ENCODE results near the gene CDH9. TPM values are rescaled to one million over a fixed set of nuclear protein-coding genes. Genes with fewer than 3 reads are reported as not detected.

Gene CDH9
- total RNA-seq, 1 experiment from 2014 or later: not detected

DNA sequence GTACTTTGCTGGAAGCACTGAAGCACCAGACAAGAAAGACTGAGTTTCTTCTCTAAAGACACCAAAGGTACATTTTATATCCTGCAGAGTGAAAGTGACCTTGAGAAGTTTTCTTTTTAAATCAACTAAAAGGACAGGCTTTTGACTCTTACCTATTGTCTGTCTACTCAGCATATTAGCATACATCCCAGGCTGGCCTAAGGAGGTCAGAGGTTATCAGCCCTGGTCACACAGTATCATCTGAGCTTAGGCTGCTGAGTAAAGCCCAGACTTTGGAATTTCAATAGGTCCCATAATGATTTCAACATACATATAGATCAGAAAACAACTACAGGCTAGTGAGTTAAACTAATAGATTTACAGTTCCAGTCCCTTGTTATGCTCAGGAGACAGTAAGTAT is 10.1 kb upstream of the CDH9 start:
- BruUV-seq (replicated peaks): no TSS peak
- Histone ChIP-seq H3K9me2 (ENCODE audit: insufficient read depth) (no peaks in the 10 kb centered on the region; the same call in 1 of the 2 replicates), H3F3A (ENCODE audit: insufficient read depth, low read depth) (no peaks in the 10 kb centered on the region), H3K4me3 (no peak overlapping the region), H3K4me1 (replicated peaks; ENCODE audit: insufficient read depth) (no peaks in the 10 kb centered on the region), H3K79me2 (ENCODE audit: low read depth) (no peaks in the 10 kb centered on the region), H2AFZ (no peak overlapping the region), H3K4me2 (no peak overlapping the region), H3K27me3 (ENCODE audit: insufficient read depth, low read depth) (no peaks in the 10 kb centered on the region), H3K9me3 (ENCODE audit: insufficient read depth, low read depth) (no peaks in the 10 kb centered on the region), H4K20me1 (ENCODE audit: insufficient read depth) (no peaks in the 10 kb centered on the region), H3K27ac (no peak overlapping the region), H3K36me3 (ENCODE audit: low read depth) (no peaks in the 10 kb centered on the region)
- no peak for DNase-seq
- no peak for TF ChIP-seq EZH2 (IDR thresholded peaks at IDR 0.05; ENCODE audit: low read depth)
- TF ChIP-seq, protein P1, sequence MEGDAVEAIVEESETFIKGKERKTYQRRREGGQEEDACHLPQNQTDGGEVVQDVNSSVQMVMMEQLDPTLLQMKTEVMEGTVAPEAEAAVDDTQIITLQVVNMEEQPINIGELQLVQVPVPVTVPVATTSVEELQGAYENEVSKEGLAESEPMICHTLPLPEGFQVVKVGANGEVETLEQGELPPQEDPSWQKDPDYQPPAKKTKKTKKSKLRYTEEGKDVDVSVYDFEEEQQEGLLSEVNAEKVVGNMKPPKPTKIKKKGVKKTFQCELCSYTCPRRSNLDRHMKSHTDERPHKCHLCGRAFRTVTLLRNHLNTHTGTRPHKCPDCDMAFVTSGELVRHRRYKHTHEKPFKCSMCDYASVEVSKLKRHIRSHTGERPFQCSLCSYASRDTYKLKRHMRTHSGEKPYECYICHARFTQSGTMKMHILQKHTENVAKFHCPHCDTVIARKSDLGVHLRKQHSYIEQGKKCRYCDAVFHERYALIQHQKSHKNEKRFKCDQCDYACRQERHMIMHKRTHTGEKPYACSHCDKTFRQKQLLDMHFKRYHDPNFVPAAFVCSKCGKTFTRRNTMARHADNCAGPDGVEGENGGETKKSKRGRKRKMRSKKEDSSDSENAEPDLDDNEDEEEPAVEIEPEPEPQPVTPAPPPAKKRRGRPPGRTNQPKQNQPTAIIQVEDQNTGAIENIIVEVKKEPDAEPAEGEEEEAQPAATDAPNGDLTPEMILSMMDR (conservative IDR thresholded peaks at IDR 0.05): no peak
- POLR2A ChIA-PET (ENCODE audit: unreplicated experiment): no interaction called here
- CTCF ChIA-PET: interaction anchor here (0.6 kb wide), 1 partner anchor 1890 kb away, joined by 6 read pairs; no protein-coding TSS in a partner anchor
- intact Hi-C loops (cut with micrococcal nuclease; ENCODE audit: unreplicated experiment): no loop called here

DNA sequence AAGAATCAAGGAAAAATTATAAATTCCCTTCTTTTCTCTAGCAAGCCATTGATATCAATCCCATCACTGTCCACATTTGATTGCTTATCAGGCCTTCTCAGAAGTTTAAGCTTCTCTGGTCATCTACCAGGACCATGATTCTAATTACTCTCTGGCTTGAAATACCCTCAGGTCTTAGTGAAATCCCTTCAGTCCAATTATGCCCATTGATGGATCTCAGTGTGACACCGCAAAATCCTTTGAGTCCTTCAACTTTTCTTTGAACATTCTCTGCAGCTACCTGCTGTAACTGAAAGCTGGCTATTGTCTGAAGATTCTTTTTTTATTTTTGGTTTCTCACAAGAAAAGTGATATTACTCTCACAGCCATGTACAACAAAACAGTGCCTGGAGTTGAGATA is 3.0 kb upstream of the CDH9 start:
- no peaks in the 10 kb centered on the region for H3K4me1 ChIP-seq (replicated peaks; ENCODE audit: insufficient read depth)

DNA sequence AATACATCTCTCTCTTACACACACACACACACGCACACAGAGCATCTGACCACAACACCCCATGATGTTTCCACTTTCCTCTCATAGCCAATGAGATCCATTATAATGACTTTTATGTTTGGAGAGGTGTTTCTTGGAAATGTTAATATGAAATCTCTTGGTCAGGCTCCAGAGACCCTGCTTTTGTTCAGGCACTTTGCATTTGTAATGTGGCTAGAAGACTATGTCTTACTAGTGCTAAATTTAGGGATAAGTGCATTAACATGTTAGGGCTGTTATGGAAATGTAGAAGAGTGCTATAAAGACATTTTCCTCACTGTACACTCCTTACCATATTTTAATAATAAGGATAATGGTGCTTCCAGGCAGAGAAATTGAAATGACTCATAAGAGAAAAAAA is 3.8 kb downstream of the CDH9 start:
- no peaks in the 10 kb centered on the region for H3K36me3 ChIP-seq (ENCODE audit: low read depth)
- ChIA-PET POLR2A (ENCODE audit: unreplicated experiment) (no interaction called here), CTCF (no interaction called here)
- no peak overlapping the region for H2AFZ ChIP-seq
- no peaks in the 10 kb centered on the region for H3K79me2 ChIP-seq (ENCODE audit: low read depth)
- intact Hi-C loops (cut with micrococcal nuclease; ENCODE audit: unreplicated experiment): no loop called here
- no peaks in the 10 kb centered on the region for H3K4me1 ChIP-seq (replicated peaks; ENCODE audit: insufficient read depth)
- H3K4me3 ChIP-seq: no peak overlapping the region
- BruUV-seq (replicated peaks): no TSS peak
- H3K27ac ChIP-seq: no peak overlapping the region
- H3K9me2 ChIP-seq (ENCODE audit: insufficient read depth): no peaks in the 10 kb centered on the region
- DNase-seq: no peak
- H4K20me1 ChIP-seq (ENCODE audit: insufficient read depth): no peaks in the 10 kb centered on the region
- H3K27me3 ChIP-seq (ENCODE audit: insufficient read depth, low read depth): no peaks in the 10 kb centered on the region
- no peak for TF ChIP-seq EZH2 (IDR thresholded peaks at IDR 0.05; ENCODE audit: low read depth)
- TF ChIP-seq, protein P1 (conservative IDR thresholded peaks at IDR 0.05): no peak
- no peaks in the 10 kb centered on the region; the same call in 1 of the 2 replicates for H3F3A ChIP-seq (ENCODE audit: insufficient read depth, low read depth)
- H3K9me3 ChIP-seq (ENCODE audit: insufficient read depth, low read depth): no peaks in the 10 kb centered on the region
- H3K4me2 ChIP-seq: no peak overlapping the region

More for the DNA sequence above, 3.0 kb upstream of the CDH9 start:
- Histone ChIP-seq H2AFZ (no peak overlapping the region), H3K9me3 (ENCODE audit: insufficient read depth, low read depth) (no peaks in the 10 kb centered on the region), H3F3A (ENCODE audit: insufficient read depth, low read depth) (no peaks in the 10 kb centered on the region), H4K20me1 (ENCODE audit: insufficient read depth) (no peaks in the 10 kb centered on the region), H3K4me3 (no peak overlapping the region), H3K79me2 (ENCODE audit: low read depth) (no peaks in the 10 kb centered on the region), H3K27ac (no peak overlapping the region), H3K27me3 (ENCODE audit: insufficient read depth, low read depth) (no peaks in the 10 kb centered on the region), H3K36me3 (ENCODE audit: low read depth) (no peaks in the 10 kb centered on the region), H3K9me2 (ENCODE audit: insufficient read depth) (no peaks in the 10 kb centered on the region; the same call in 1 of the 2 replicates), H3K4me2 (no peak overlapping the region)
- ChIA-PET POLR2A (ENCODE audit: unreplicated experiment) (interaction anchor here (0.6 kb wide), 1 partner anchor 280 kb away, joined by 4 read pairs; no protein-coding TSS in a partner anchor), CTCF (interaction anchor here (0.6 kb wide), 1 partner anchor 13 kb away, joined by 3 read pairs; no protein-coding TSS in a partner anchor)
- DNase-seq: peak in 1 of 2 experiments; percentile 9
- no TSS peak for BruUV-seq (replicated peaks)
- TF ChIP-seq, protein P1 (conservative IDR thresholded peaks at IDR 0.05): no peak
- TF ChIP-seq EZH2 (IDR thresholded peaks at IDR 0.05; ENCODE audit: low read depth): no peak
- intact Hi-C loops (cut with micrococcal nuclease; ENCODE audit: unreplicated experiment): no loop called here
